Cortex of kidney (tissue), 1 donor: ENCODE measurements around the gene ZXDC.

ENCODE experiments used
- DNase-seq: peaks from one replicate; lab custom pipeline; 2025; lab: John Stamatoyannopoulos, UW

ZXDC gene

GRCh38 chr3:126473292-126474168 is 2.2 kb downstream of the ZXDC start:
- no peak for DNase-seq

- no peak for DNase-seq
Measured at GRCh38 chr3:126472277-126473006, 3.2 kb downstream of the ZXDC start.

- no peak for DNase-seq
Measured at GRCh38 chr3:126469479-126469878, 6.2 kb downstream of the ZXDC start.

- no peak for DNase-seq
Measured at GRCh38 chr3:126468028-126468891, 7.4 kb downstream of the ZXDC start.

GRCh38 chr3:126467611-126467955 is 8.1 kb downstream of the ZXDC start:
- no peak for DNase-seq

GRCh38 chr3:126466886-126467610 is 8.6 kb downstream of the ZXDC start:
- no peak for DNase-seq

GRCh38 chr3:126465928-126466544 is 9.7 kb downstream of the ZXDC start:
- no peak for DNase-seq

GRCh38 chr3:126464997-126465396 is 10.7 kb downstream of the ZXDC start:
- DNase-seq, result no peak

GRCh38 chr3:126464494-126464893 is 11.2 kb downstream of the ZXDC start:
- DNase-seq, result no peak

- DNase-seq, result no peak
Measured at GRCh38 chr3:126464093-126464492, 11.6 kb downstream of the ZXDC start.

- no peak for DNase-seq
Measured at GRCh38 chr3:126463521-126463920, 12.2 kb downstream of the ZXDC start.

- no peak for DNase-seq
Measured at GRCh38 chr3:126461450-126462070, 14.1 kb downstream of the ZXDC start.

- no peak for DNase-seq
Measured at GRCh38 chr3:126460381-126460780, 15.3 kb downstream of the ZXDC start.

GRCh38 chr3:126459763-126460127 is 15.9 kb downstream of the ZXDC start:
- DNase-seq, result no peak

- no peak for DNase-seq
Measured at GRCh38 chr3:126459111-126459762, 16.5 kb downstream of the ZXDC start.

GRCh38 chr3:126456766-126457388 is 18.8 kb downstream of the ZXDC start:
- DNase-seq, result no peak

GRCh38 chr3:126456211-126456610 is 19.5 kb downstream of the ZXDC start:
- DNase-seq, result no peak

- DNase-seq, result no peak
Measured at GRCh38 chr3:126454437-126455198, 21.1 kb downstream of the ZXDC start.

- DNase-seq, result no peak
Measured at GRCh38 chr3:126454025-126454424, 21.7 kb downstream of the ZXDC start.
